K562 (cell line): ENCODE measurements around the gene MRGPRD. TPM values are rescaled to one million over a fixed set of nuclear protein-coding genes. Genes with fewer than 3 reads are reported as not detected.

Source experiments
- ATAC-seq: fragments of 200-7000 bp; cut with Tn5 transposase; 3 replicates; pipeline ENCODE4 v1.9.1; 2020; ENCODE audit warnings: moderate library complexity
- BruUV-seq: library from RNA; stranded (reverse); fragments of 400-500 nt; replicated peaks from 2 replicates; lab custom pipeline; 2021; lab: Mats Ljungman, UMichigan
- CTCF ChIA-PET: fragments of 300-600 bp; formaldehyde crosslinking; extraction: SDS; loops from one replicate; lab custom pipeline; 2021; ENCODE audit warnings: low intra/inter-chr PET ratio; lab: Yijun Ruan, JAX
- POLR2A ChIA-PET: fragments of 300-600, 350-650 bp; sonication (Branson Sonifier 250); formaldehyde crosslinking; extraction: SDS; loops from one replicate; lab custom pipeline; 2021; ENCODE audit warnings: antibody characterized with exemption, inconsistent platforms; lab: Yijun Ruan, JAX
- DNase-seq, 4 experiments: peaks; one replicate each; pipeline versions ENCODE4 v3.0.0 to v3.0.0-alpha.2; 2011 to 2018; ENCODE audit warnings: low spot score in 3 of 4, mixed read lengths in 3 of 4; ENCODE audit errors: extremely low read depth in 1 of 4
- FAIRE-seq: peaks from 2 replicates; lab custom pipeline; 2011; peaks lifted over from hg19 to GRCh38; lab: Jason Lieb, UNC
- H2AFZ ChIP-seq: 2 replicates; pipeline ENCODE4 v1.6.0; 2011; ENCODE audit warnings: low read depth, low read length, control low read depth, inconsistent platforms
- H3K27ac ChIP-seq: fragments of 200-600 bp; 3 replicates; pipeline ENCODE4 v1.8.0; 2011; ENCODE audit warnings: low read depth, mild to moderate bottlenecking, control low read depth, inconsistent platforms, low read length, moderate library complexity, mixed read lengths; ENCODE audit errors: extremely low read depth
- H3K27me3 ChIP-seq, 2 experiments: fragments of 300-600 bp in 1 of 2; 2 replicates in 1 of 2; 3 replicates in 1 of 2; pipeline versions ENCODE4 v1.6.0 to v1.8.0; 2011; ENCODE audit warnings: inconsistent platforms in 2 of 2, low read length in 2 of 2, mild to moderate bottlenecking in 1 of 2, mixed read lengths in 1 of 2, moderate library complexity in 1 of 2; ENCODE audit not compliant: control insufficient read depth in 2 of 2, insufficient read depth in 2 of 2
- H3K36me3 ChIP-seq: fragments of 300-600 bp; 3 replicates; pipeline ENCODE4 v1.8.0; 2011; ENCODE audit warnings: mild to moderate bottlenecking, low read length, inconsistent platforms; ENCODE audit not compliant: control insufficient read depth, insufficient read depth
- H3K4me1 ChIP-seq, 2 experiments: fragments of 200-600 bp in 1 of 2; replicated peaks in 1 of 2; 2 replicates in 1 of 2; 3 replicates in 1 of 2; pipeline versions ENCODE4 v1.5.1 to v1.8.0; 2011; ENCODE audit warnings: inconsistent platforms in 2 of 2, low read length in 2 of 2, mild to moderate bottlenecking in 1 of 2, mixed read lengths in 1 of 2, moderate library complexity in 1 of 2; ENCODE audit not compliant: control insufficient read depth in 2 of 2, insufficient read depth in 2 of 2
- H3K4me2 ChIP-seq: 2 replicates; pipeline ENCODE4 v1.6.1; 2011; ENCODE audit warnings: low read length, control low read depth, inconsistent platforms, mixed read lengths; ENCODE audit not compliant: insufficient read depth
- H3K4me3 ChIP-seq: fragments of 200-600 bp; sonication (generic), shearing (Covaris generic); 2 replicates; pipeline ENCODE4 v1.5.1; 2016; ENCODE audit warnings: control low read depth, inconsistent platforms
- H3K79me2 ChIP-seq: fragments of 200-600 bp; 3 replicates; pipeline ENCODE4 v1.8.0; 2011; ENCODE audit warnings: low read length, inconsistent platforms; ENCODE audit not compliant: control insufficient read depth, insufficient read depth
- H3K9ac ChIP-seq, 2 experiments: 2 replicates each; pipeline versions ENCODE4 v1.6.0 to v1.6.1; 2011; ENCODE audit warnings: low read depth in 2 of 2, low read length in 2 of 2, control low read depth in 1 of 2, inconsistent platforms in 1 of 2, mild to moderate bottlenecking in 1 of 2, mixed read lengths in 1 of 2; ENCODE audit not compliant: insufficient read depth in 1 of 2
- H3K9me1 ChIP-seq: one replicate; pipeline ENCODE4 v1.6.0; 2011; ENCODE audit warnings: inconsistent platforms, mild to moderate bottlenecking, low read length, moderate library complexity; ENCODE audit not compliant: control insufficient read depth, insufficient read depth
- H3K9me3 ChIP-seq: replicated peaks from 2 replicates; pipeline ENCODE4 v1.5.1; 2011; ENCODE audit warnings: low read depth, low read length, inconsistent platforms; ENCODE audit not compliant: control insufficient read depth, insufficient read depth
- H4K20me1 ChIP-seq: replicated peaks from 2 replicates; pipeline ENCODE4 v1.6.1; 2011; ENCODE audit warnings: low read length, inconsistent platforms, mixed read lengths; ENCODE audit not compliant: control insufficient read depth, insufficient read depth
- EGR1 ChIP-seq: fragments of 450-650 bp; conservative IDR thresholded peaks from 2 replicates; pipeline ENCODE4 v1.6.1; 2017; ENCODE audit warnings: mild to moderate bottlenecking
- ETV5 ChIP-seq: sonication (generic); formaldehyde crosslinking; IDR thresholded peaks from 2 replicates; pipeline ENCODE4 v1.4.0; 2020; ENCODE audit warnings: low read depth, mild to moderate bottlenecking, missing genetic modification reagents
- HNRNPUL1 ChIP-seq: fragments of 200-400 bp; formaldehyde crosslinking; IDR thresholded peaks from 2 replicates; pipeline ENCODE4 v1.6.1; 2017; ENCODE audit warnings: low read length
- NFATC3 ChIP-seq: fragments of 450-650 bp; IDR thresholded peaks from 2 replicates; pipeline ENCODE4 v1.6.1; 2017; ENCODE audit warnings: mild to moderate bottlenecking
- PHB2 ChIP-seq: fragments of 450-650 bp; IDR thresholded peaks from 2 replicates; pipeline ENCODE4 v1.6.1; 2017; ENCODE audit warnings: low read depth
- RBM17 ChIP-seq: fragments of 200-400 bp; formaldehyde crosslinking; IDR thresholded peaks from 2 replicates; pipeline ENCODE4 v1.6.1; 2017; ENCODE audit warnings: low read depth, mild to moderate bottlenecking, low read length, borderline replicate concordance
- SMAD4 ChIP-seq: fragments of 250-450 bp; sonication (Bioruptor Pico); conservative IDR thresholded peaks from 2 replicates; pipeline ENCODE4 v1.8.0; 2021; ENCODE audit warnings: inconsistent platforms, mild to moderate bottlenecking, moderate library complexity
- ZNF696 ChIP-seq: fragments of 250-450 bp; sonication (Bioruptor Pico); conservative IDR thresholded peaks from 2 replicates; pipeline ENCODE4 v1.4.0; 2020; ENCODE audit warnings: mild to moderate bottlenecking, moderate library complexity
- in situ Hi-C: fragments of 300-500 bp; cut with MboI; formaldehyde crosslinking; loops from 4 replicates; pipeline ENCODE4 v1.15.0; 2018; ENCODE audit warnings: inconsistent platforms, mixed read lengths
- intact Hi-C: fragments of 100-400 bp; cut with micrococcal nuclease; formaldehyde crosslinking; loops from 2 replicates; pipeline ENCODE4 v1.14.2; 2022
- polyA plus RNA-seq, 8 experiments: library from polyadenylated mRNA; depleted of rRNA in 4 of 8; stranded (reverse) in 5 of 8; unstranded in 3 of 8; fragments of >200 nt; fragmentation: Nextera tagmentation in 2 of 8; fragmentation: Illumina TruSeq in 1 of 8; extraction: Ambion mirVana in 2 of 8; extraction: Trizol in 1 of 8; gene quantifications; 2 replicates each; pipeline versions ENCODE4 v1.2.1 to v1.2.3, GENCODE V29; 2011 to 2014; ENCODE audit warnings: inconsistent platforms in 1 of 8, missing spikeins in 1 of 8
- total RNA-seq, 7 experiments: library from RNA; depleted of rRNA in 6 of 7; stranded (reverse); fragments of >200 nt in 6 of 7; fragmentation: Illumina TruSeq in 2 of 7; extraction: Trizol in 2 of 7; gene quantifications; 2 replicates each; pipeline versions ENCODE4 v1.2.1 to v1.2.3, GENCODE V29; 2011 to 2021; ENCODE audit warnings: low replicate concordance in 1 of 7
- TF ChIP-seq, protein P1 (sequence below): fragments of 450-650 bp; IDR thresholded peaks from 2 replicates; pipeline ENCODE4 v1.6.1; 2018; ENCODE audit not compliant: partially characterized antibody
- TF ChIP-seq, protein P2 (sequence below): fragments of 250-450 bp; sonication (Bioruptor Pico); IDR thresholded peaks from 2 replicates; pipeline ENCODE4 v1.5.0; 2020; ENCODE audit warnings: mild to moderate bottlenecking
- TF ChIP-seq, protein P3 (sequence below): sonication (generic); formaldehyde crosslinking; IDR thresholded peaks from 2 replicates; pipeline ENCODE4 v1.8.1; 2023; ENCODE audit warnings: mild to moderate bottlenecking, missing genetic modification reagents
- TF ChIP-seq, protein P4 (sequence below): fragments of 450-650 bp; IDR thresholded peaks from 2 replicates; pipeline ENCODE4 v1.6.1; 2016; ENCODE audit warnings: mild to moderate bottlenecking

MRGPRD gene
- total and polyA plus RNA-seq, 9 of the 15 experiments (the other 6 are each of a cell fraction or from before 2014, with no cell fraction given), result not detected

DNA sequence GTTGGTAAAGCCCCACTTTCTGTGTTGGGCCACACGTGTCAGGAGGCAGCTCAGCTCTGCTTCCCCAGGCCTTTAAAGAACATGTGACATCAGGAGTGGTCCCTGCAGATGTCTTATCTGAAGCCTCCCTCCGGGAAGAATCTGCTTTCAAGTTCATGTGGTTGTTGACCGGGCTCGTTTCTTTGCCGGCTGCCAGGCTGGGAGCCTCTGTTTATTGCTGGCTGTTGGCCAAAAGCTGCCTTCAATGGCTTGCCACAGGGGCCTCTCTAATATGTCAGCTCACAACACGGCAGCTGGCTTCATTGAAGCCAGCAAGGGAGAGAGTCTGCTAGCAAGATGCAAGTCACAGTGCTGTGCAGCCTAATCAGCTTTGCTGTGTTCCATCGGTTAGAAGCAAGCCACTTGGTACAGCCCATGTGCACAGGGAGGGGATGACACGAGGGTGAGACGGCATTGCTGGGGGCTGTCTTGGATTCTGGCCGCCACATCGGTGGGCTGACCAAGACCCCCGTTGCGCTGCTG, 17.7 kb upstream of the MRGPRD start (continued):
- TF ChIP-seq, protein P1, sequence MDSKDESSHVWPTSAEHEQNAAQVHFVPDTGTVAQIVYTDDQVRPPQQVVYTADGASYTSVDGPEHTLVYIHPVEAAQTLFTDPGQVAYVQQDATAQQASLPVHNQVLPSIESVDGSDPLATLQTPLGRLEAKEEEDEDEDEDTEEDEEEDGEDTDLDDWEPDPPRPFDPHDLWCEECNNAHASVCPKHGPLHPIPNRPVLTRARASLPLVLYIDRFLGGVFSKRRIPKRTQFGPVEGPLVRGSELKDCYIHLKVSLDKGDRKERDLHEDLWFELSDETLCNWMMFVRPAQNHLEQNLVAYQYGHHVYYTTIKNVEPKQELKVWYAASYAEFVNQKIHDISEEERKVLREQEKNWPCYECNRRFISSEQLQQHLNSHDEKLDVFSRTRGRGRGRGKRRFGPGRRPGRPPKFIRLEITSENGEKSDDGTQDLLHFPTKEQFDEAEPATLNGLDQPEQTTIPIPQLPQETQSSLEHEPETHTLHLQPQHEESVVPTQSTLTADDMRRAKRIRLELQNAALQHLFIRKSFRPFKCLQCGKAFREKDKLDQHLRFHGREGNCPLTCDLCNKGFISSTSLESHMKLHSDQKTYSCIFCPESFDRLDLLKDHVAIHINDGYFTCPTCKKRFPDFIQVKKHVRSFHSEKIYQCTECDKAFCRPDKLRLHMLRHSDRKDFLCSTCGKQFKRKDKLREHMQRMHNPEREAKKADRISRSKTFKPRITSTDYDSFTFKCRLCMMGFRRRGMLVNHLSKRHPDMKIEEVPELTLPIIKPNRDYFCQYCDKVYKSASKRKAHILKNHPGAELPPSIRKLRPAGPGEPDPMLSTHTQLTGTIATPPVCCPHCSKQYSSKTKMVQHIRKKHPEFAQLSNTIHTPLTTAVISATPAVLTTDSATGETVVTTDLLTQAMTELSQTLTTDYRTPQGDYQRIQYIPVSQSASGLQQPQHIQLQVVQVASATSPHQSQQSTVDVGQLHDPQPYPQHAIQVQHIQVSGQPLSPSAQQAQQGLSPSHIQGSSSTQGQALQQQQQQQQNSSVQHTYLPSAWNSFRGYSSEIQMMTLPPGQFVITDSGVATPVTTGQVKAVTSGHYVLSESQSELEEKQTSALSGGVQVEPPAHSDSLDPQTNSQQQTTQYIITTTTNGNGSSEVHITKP, result peak; percentile 79

DNA sequence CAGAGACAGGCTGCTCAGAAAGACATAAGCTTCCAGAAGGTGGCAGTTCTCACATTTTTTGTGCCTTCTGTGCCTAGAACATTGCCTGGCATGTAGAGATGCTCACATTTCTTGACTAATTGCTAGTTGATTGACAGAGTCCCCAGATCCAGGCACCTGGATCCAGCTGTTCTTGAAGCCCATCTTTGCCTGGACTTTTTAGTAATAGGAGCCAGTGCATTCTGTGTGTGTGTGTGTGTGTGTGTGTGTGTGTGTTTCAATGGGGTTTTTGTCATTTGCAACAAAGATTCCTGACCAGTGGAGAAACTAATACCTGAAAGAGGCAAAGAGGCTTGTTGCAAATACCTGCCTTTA, 17.2 kb upstream of the MRGPRD start:
- BruUV-seq, result no TSS peak
- Histone ChIP-seq H3K27me3 (peaks cover 60 to 92% of the 10 kb centered on the region in 2 experiments), H3K4me2 (no peak overlapping the region; the same call in 1 of the 2 replicates), H3K4me3 (no peak overlapping the region), H3K27ac (no peak overlapping the region), H2AFZ (no peak overlapping the region), H3K79me2 (no peaks in the 10 kb centered on the region), H3K9me1 (no peaks in the 10 kb centered on the region), H3K4me1 (peaks cover 0 to 7% of the 10 kb centered on the region in 2 experiments; a peak in 3 of 5 replicates), H4K20me1 (peaks cover 7% of the 10 kb centered on the region), H3K9ac (no peak overlapping the region), H3K36me3 (no peaks in the 10 kb centered on the region), H3K9me3 (no peaks in the 10 kb centered on the region)
- DNase-seq (no peak), FAIRE-seq (no peak), ATAC-seq (no peak)
- intact Hi-C loops (no loop called here), in situ Hi-C loops (no loop called here)
- ChIA-PET CTCF (no interaction called here), POLR2A (interaction anchor here (0.5 to 1.2 kb wide), 3 partner anchors 14 to 378 kb away, joined by 3 to 5 read pairs (median 4); partner anchors contain the start of gene MRGPRF)
- TF ChIP-seq, protein P2, sequence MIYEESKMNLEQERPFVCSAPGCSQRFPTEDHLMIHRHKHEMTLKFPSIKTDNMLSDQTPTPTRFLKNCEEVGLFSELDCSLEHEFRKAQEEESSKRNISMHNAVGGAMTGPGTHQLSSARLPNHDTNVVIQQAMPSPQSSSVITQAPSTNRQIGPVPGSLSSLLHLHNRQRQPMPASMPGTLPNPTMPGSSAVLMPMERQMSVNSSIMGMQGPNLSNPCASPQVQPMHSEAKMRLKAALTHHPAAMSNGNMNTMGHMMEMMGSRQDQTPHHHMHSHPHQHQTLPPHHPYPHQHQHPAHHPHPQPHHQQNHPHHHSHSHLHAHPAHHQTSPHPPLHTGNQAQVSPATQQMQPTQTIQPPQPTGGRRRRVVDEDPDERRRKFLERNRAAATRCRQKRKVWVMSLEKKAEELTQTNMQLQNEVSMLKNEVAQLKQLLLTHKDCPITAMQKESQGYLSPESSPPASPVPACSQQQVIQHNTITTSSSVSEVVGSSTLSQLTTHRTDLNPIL (CRISPR knock-in tag), result no peak
- TF ChIP-seq PHB2, result no peak
- TF ChIP-seq, protein P3, sequence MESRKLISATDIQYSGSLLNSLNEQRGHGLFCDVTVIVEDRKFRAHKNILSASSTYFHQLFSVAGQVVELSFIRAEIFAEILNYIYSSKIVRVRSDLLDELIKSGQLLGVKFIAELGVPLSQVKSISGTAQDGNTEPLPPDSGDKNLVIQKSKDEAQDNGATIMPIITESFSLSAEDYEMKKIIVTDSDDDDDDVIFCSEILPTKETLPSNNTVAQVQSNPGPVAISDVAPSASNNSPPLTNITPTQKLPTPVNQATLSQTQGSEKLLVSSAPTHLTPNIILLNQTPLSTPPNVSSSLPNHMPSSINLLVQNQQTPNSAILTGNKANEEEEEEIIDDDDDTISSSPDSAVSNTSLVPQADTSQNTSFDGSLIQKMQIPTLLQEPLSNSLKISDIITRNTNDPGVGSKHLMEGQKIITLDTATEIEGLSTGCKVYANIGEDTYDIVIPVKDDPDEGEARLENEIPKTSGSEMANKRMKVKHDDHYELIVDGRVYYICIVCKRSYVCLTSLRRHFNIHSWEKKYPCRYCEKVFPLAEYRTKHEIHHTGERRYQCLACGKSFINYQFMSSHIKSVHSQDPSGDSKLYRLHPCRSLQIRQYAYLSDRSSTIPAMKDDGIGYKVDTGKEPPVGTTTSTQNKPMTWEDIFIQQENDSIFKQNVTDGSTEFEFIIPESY, result no peak
- TF ChIP-seq NFATC3, result no peak
- no peak for TF ChIP-seq ZNF696
- TF ChIP-seq HNRNPUL1, result no peak
- TF ChIP-seq RBM17, result no peak
- no peak for TF ChIP-seq EGR1
- TF ChIP-seq ETV5 (CRISPR knock-in tag), result no peak
- TF ChIP-seq, protein P4, sequence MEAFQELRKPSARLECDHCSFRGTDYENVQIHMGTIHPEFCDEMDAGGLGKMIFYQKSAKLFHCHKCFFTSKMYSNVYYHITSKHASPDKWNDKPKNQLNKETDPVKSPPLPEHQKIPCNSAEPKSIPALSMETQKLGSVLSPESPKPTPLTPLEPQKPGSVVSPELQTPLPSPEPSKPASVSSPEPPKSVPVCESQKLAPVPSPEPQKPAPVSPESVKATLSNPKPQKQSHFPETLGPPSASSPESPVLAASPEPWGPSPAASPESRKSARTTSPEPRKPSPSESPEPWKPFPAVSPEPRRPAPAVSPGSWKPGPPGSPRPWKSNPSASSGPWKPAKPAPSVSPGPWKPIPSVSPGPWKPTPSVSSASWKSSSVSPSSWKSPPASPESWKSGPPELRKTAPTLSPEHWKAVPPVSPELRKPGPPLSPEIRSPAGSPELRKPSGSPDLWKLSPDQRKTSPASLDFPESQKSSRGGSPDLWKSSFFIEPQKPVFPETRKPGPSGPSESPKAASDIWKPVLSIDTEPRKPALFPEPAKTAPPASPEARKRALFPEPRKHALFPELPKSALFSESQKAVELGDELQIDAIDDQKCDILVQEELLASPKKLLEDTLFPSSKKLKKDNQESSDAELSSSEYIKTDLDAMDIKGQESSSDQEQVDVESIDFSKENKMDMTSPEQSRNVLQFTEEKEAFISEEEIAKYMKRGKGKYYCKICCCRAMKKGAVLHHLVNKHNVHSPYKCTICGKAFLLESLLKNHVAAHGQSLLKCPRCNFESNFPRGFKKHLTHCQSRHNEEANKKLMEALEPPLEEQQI, result no peak
- TF ChIP-seq SMAD4 (CRISPR knock-in tag), result no peak
